Superior temporal gyrus (tissue), 1 donor: Measurements from ENCODE around the gene MIA2.

Experiments used
- DNase-seq: peaks from one replicate; pipeline ENCODE4 v3.0.0-alpha.2; 2016; ENCODE audit errors: extremely low spot score

Gene MIA2

DNA sequence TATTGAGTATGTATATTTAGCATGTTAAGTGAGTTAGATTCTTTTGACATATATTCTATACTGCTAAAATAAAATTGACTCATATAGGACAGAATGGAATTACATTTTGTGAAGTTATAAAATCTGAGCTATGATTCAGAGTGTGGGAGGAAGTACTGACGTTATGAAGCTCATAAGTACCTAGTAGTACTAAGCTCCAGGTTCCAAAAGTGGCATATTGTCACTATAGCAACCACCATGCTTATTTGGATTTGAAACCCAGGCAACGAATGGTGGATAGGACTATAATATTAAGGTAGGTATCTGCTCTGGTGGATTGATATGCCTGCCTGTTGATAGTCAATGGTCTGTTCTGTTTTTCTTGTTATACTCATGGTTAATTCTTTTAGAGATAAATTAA is 200.7 kb downstream of the MIA2 start:
- DNase-seq, result peak; percentile 68

DNA sequence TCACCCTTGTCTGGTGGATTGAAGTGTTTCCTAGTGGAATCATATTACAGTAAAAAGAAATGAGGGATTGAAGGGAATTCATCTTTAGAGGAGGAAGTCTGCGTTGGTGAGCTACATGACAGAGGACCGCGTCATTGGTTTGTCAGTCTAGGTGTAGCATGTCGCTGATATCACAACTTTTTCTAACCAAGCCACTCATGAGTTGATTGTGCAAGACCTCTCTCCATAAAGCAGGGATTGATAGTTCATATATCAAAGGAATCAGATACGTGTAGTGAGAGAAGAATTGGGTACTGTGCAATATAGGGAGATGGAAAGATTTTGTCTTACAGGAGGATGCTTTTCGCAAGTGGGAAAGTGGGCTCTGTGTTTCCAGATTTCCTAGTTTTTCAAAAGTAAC is 201.5 kb downstream of the MIA2 start:
- DNase-seq, result no peak
